OCI-LY1 (cell line): ENCODE measurements around the gene SLC22A23.

Source experiments
- H2AFZ ChIP-seq: fragments of 200-600 bp; sonication (generic), shearing (Covaris generic); 2 replicates; pipeline ENCODE4 v1.6.0; 2014; ENCODE audit warnings: antibody characterized with exemption, mild to moderate bottlenecking, low read length
- H3F3A ChIP-seq: fragments of 200-600 bp; sonication (generic), shearing (Covaris generic); 2 replicates; pipeline ENCODE4 v1.6.0; 2014; ENCODE audit warnings: mild to moderate bottlenecking, antibody characterized with exemption, low read length, moderate library complexity; ENCODE audit not compliant: insufficient read depth
- H3K27ac ChIP-seq: fragments of 200-600 bp; sonication (generic); 2 replicates; pipeline ENCODE4 v1.5.1; 2014; ENCODE audit warnings: low read length, mixed run types, mild to moderate bottlenecking, low read depth; ENCODE audit not compliant: poor library complexity, severe bottlenecking
- H3K27me3 ChIP-seq: fragments of 200-600 bp; sonication (generic); 2 replicates; pipeline ENCODE4 v1.6.0; 2014; ENCODE audit warnings: antibody characterized with exemption, mild to moderate bottlenecking, low read length, moderate library complexity; ENCODE audit not compliant: insufficient read depth
- H3K36me3 ChIP-seq: fragments of 200-600 bp; sonication (generic); 2 replicates; pipeline ENCODE4 v1.6.1; 2014; ENCODE audit warnings: mild to moderate bottlenecking, antibody characterized with exemption, low read length, moderate library complexity, mixed read lengths; ENCODE audit not compliant: insufficient read depth
- H3K4me1 ChIP-seq: fragments of 200-600 bp; sonication (generic); 2 replicates; pipeline ENCODE4 v1.5.1; 2014; ENCODE audit warnings: mild to moderate bottlenecking, low read length, moderate library complexity; ENCODE audit not compliant: insufficient read depth, severe bottlenecking
- H3K4me2 ChIP-seq: fragments of 200-600 bp; sonication (generic), shearing (Covaris generic); 2 replicates; pipeline ENCODE4 v1.6.1; 2014; ENCODE audit warnings: low read length
- H3K4me3 ChIP-seq: fragments of 200-600 bp; sonication (generic); 2 replicates; pipeline ENCODE4 v1.5.1; 2014; ENCODE audit warnings: low read length, low read depth, mild to moderate bottlenecking, mixed read lengths; ENCODE audit not compliant: poor library complexity, severe bottlenecking
- H3K79me2 ChIP-seq: fragments of 200-600 bp; shearing (Covaris generic); 2 replicates; pipeline ENCODE4 v1.6.1; 2016; ENCODE audit warnings: mixed run types, low read length, mixed read lengths; ENCODE audit not compliant: insufficient read depth
- H3K9ac ChIP-seq: fragments of 200-600 bp; sonication (generic), shearing (Covaris generic); 2 replicates; pipeline ENCODE4 v1.6.1; 2014; ENCODE audit warnings: mild to moderate bottlenecking, low read length, mixed read lengths
- H3K9me2 ChIP-seq: fragments of 200-600 bp; sonication (generic), shearing (Covaris generic); 2 replicates; pipeline ENCODE4 v1.6.1; 2014; ENCODE audit warnings: low read depth, mild to moderate bottlenecking, low read length, mixed read lengths
- H3K9me3 ChIP-seq: fragments of 200-600 bp; shearing (Covaris generic); 2 replicates; pipeline ENCODE4 v1.6.1; 2014; ENCODE audit warnings: low read length, mixed read lengths
- H4K20me1 ChIP-seq: fragments of 200-600 bp; sonication (generic), shearing (Covaris generic); 2 replicates; pipeline ENCODE4 v1.6.0; 2016; ENCODE audit warnings: mild to moderate bottlenecking, low read length; ENCODE audit not compliant: insufficient read depth
- EZH2 ChIP-seq: fragments of 200-600 bp; sonication (generic), shearing (Covaris generic); IDR thresholded peaks from 2 replicates; pipeline ENCODE4 v1.8.0; 2017; ENCODE audit warnings: borderline replicate concordance, mixed run types, mild to moderate bottlenecking, antibody characterized with exemption, low read length, moderate library complexity, mixed read lengths
- TF ChIP-seq, protein P1 (sequence below): fragments of 200-600 bp; sonication (generic), shearing (Covaris generic); IDR thresholded peaks from 2 replicates; pipeline ENCODE4 v1.5.1; 2017; ENCODE audit warnings: mild to moderate bottlenecking, antibody characterized with exemption, low read length, moderate library complexity, mixed read lengths

SLC22A23 gene

DNA sequence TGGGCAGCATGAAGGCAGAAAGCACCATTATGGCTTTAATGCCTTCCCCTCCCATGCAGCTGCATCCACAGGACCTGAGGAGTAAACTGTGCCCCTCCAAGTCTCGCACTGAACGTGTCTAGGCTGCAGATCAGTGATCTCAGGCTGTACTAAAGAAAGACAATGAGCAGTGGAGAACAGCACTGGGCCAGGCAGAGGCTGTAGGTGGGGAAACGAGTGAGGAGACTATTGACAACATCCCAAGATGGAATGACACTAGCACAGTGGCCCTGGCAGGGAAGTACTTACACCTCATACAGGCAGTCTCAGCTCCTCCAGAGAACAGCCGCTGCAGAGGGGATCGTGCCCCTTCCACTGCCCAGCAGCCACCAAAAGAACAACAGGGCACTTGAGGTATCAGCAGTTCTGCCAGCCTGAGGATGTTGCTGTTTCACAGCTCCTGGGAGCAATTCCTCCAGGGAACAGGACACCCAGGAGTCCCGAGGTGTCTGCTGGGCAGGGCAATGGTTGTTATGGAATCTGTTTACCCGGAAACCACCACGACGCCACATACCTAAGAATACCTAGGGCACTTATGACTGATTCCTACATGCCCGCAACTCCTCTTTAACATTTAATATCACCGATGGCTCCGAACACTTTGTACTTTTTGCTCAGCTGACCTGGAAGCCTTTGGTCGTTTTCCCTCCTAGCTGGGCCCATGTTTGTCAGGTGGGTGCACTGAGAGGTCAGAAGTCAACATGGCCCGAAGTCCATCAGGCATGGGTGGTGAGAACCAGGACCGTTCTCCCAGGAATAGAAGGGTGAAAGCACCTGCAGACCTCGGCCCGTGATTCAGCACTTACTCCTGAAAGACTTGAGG is 79.1 kb downstream of the SLC22A23 start:
- TF ChIP-seq EZH2: no peak
- TF ChIP-seq, protein P1, sequence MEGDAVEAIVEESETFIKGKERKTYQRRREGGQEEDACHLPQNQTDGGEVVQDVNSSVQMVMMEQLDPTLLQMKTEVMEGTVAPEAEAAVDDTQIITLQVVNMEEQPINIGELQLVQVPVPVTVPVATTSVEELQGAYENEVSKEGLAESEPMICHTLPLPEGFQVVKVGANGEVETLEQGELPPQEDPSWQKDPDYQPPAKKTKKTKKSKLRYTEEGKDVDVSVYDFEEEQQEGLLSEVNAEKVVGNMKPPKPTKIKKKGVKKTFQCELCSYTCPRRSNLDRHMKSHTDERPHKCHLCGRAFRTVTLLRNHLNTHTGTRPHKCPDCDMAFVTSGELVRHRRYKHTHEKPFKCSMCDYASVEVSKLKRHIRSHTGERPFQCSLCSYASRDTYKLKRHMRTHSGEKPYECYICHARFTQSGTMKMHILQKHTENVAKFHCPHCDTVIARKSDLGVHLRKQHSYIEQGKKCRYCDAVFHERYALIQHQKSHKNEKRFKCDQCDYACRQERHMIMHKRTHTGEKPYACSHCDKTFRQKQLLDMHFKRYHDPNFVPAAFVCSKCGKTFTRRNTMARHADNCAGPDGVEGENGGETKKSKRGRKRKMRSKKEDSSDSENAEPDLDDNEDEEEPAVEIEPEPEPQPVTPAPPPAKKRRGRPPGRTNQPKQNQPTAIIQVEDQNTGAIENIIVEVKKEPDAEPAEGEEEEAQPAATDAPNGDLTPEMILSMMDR: no peak
- Histone ChIP-seq H3K4me3 (no peak overlapping the region), H3K4me1 (no peaks in the 10 kb centered on the region), H3K27ac (no peak overlapping the region), H3K9me3 (no peaks in the 10 kb centered on the region), H3K9ac (no peak overlapping the region), H3K27me3 (no peaks in the 10 kb centered on the region), H4K20me1 (no peaks in the 10 kb centered on the region), H3K79me2 (no peaks in the 10 kb centered on the region), H2AFZ (no peak overlapping the region), H3K9me2 (no peaks in the 10 kb centered on the region), H3K4me2 (no peak overlapping the region), H3F3A (no peaks in the 10 kb centered on the region), H3K36me3 (no peaks in the 10 kb centered on the region)

- no peak overlapping the region for H3K27ac ChIP-seq
- H3F3A ChIP-seq: no peaks in the 10 kb centered on the region
- no peaks in the 10 kb centered on the region for H4K20me1 ChIP-seq
- TF ChIP-seq EZH2: no peak
- H3K4me1 ChIP-seq: no peaks in the 10 kb centered on the region
- no peaks in the 10 kb centered on the region for H3K36me3 ChIP-seq
- no peaks in the 10 kb centered on the region for H3K79me2 ChIP-seq
- no peaks in the 10 kb centered on the region for H3K27me3 ChIP-seq
- H3K9me3 ChIP-seq: no peaks in the 10 kb centered on the region
- no peaks in the 10 kb centered on the region for H3K9me2 ChIP-seq
- H3K9ac ChIP-seq: no peak overlapping the region
- no peak overlapping the region for H2AFZ ChIP-seq
- no peak overlapping the region for H3K4me3 ChIP-seq
- H3K4me2 ChIP-seq: no peak overlapping the region
Measured at GRCh38 chr6:3376893-3377535, 79.8 kb downstream of the SLC22A23 start.

- Histone ChIP-seq H3K79me2 (no peaks in the 10 kb centered on the region), H3K4me1 (no peaks in the 10 kb centered on the region), H3K9me2 (no peaks in the 10 kb centered on the region), H3K27me3 (no peaks in the 10 kb centered on the region), H3F3A (no peaks in the 10 kb centered on the region), H3K4me2 (no peak overlapping the region), H3K9ac (no peak overlapping the region), H4K20me1 (no peaks in the 10 kb centered on the region), H3K36me3 (no peaks in the 10 kb centered on the region), H2AFZ (no peak overlapping the region), H3K9me3 (no peaks in the 10 kb centered on the region), H3K27ac (no peak overlapping the region), H3K4me3 (no peak overlapping the region)
- no peak for TF ChIP-seq EZH2
- TF ChIP-seq, protein P1: no peak
Measured at GRCh38 chr6:3376064-3376463, 80.8 kb downstream of the SLC22A23 start.
